IMR-90 (cell line): ENCODE measurements around the gene ZBTB4. TPM values are rescaled to one million over a fixed set of nuclear protein-coding genes. Genes with fewer than 3 reads are reported as not detected.

Experiments used
- ATAC-seq: fragments of 200-7000 bp; cut with Tn5 transposase; 2 replicates; pipeline ENCODE4 v1.9.1; 2020; ENCODE audit warnings: low read depth, mild to moderate bottlenecking, moderate library complexity
- BruUV-seq: library from RNA; stranded (reverse); fragments of 400-500 nt; replicated peaks from 2 replicates; lab custom pipeline; 2021; lab: Mats Ljungman, UMichigan
- CTCF ChIA-PET: fragments of 300-600 bp; formaldehyde crosslinking; extraction: SDS; loops from one replicate; lab custom pipeline; 2021; ENCODE audit warnings: antibody characterized with exemption; lab: Yijun Ruan, JAX
- POLR2A ChIA-PET: fragments of 300-600 bp; sonication (Branson Sonifier 250); formaldehyde crosslinking; loops from one replicate; lab custom pipeline; 2022; ENCODE audit warnings: antibody characterized with exemption; ENCODE audit not compliant: unreplicated experiment; lab: Charles Lee
- DNase-seq: peaks from one replicate; pipeline ENCODE4 v3.0.0; 2013
- H2AFZ ChIP-seq: replicated peaks from 2 replicates; pipeline ENCODE3; 2013; ENCODE audit warnings: low read length, mild to moderate bottlenecking; ENCODE audit not compliant: poor library complexity
- H2AK5ac ChIP-seq: 2 replicates; pipeline ENCODE4 v1.6.1; 2013; ENCODE audit warnings: low read depth, low read length, inconsistent platforms
- H2AK9ac ChIP-seq: replicated peaks from 2 replicates; pipeline ENCODE3; 2013; ENCODE audit warnings: mild to moderate bottlenecking, low read depth, low read length, moderate library complexity; ENCODE audit not compliant: poor library complexity
- H2BK120ac ChIP-seq: 2 replicates; pipeline ENCODE4 v1.6.1; 2013; ENCODE audit warnings: low read depth, low read length, inconsistent platforms
- H2BK15ac ChIP-seq: 3 replicates; pipeline ENCODE4 v1.6.1; 2013; ENCODE audit warnings: low read depth, low read length, inconsistent platforms
- H2BK20ac ChIP-seq: 2 replicates; pipeline ENCODE4 v1.6.1; 2013; ENCODE audit warnings: low read depth, mild to moderate bottlenecking, inconsistent platforms, low read length, moderate library complexity
- H2BK5ac ChIP-seq: 2 replicates; pipeline ENCODE4 v1.6.1; 2013; ENCODE audit warnings: mild to moderate bottlenecking, low read depth, low read length, inconsistent platforms; ENCODE audit not compliant: poor library complexity, severe bottlenecking
- H3K14ac ChIP-seq: replicated peaks from 2 replicates; pipeline ENCODE4 v1.6.1; 2013; ENCODE audit warnings: low read depth, low read length, inconsistent platforms
- H3K18ac ChIP-seq: 2 replicates; pipeline ENCODE4 v1.6.1; 2013; ENCODE audit warnings: low read depth, low read length, control low read depth
- H3K23ac ChIP-seq: 2 replicates; pipeline ENCODE4 v1.6.1; 2013; ENCODE audit warnings: low read depth, low read length, inconsistent platforms
- H3K27ac ChIP-seq: 2 replicates; pipeline ENCODE4 v1.5.1; 2013; ENCODE audit warnings: mild to moderate bottlenecking, control low read depth, low read length; ENCODE audit not compliant: insufficient read depth
- H3K27me3 ChIP-seq: 2 replicates; pipeline ENCODE4 v1.6.1; 2013; ENCODE audit warnings: low read length; ENCODE audit not compliant: control insufficient read depth, insufficient read depth
- H3K36me3 ChIP-seq: 2 replicates; pipeline ENCODE4 v1.6.1; 2013; ENCODE audit warnings: low read length, mixed read lengths; ENCODE audit not compliant: control insufficient read depth, insufficient read depth
- H3K4ac ChIP-seq: 2 replicates; pipeline ENCODE4 v1.6.1; 2013; ENCODE audit warnings: low read depth, low read length, inconsistent platforms
- H3K4me1 ChIP-seq: 2 replicates; pipeline ENCODE4 v1.6.1; 2013; ENCODE audit warnings: low read length, mixed read lengths; ENCODE audit not compliant: control insufficient read depth, insufficient read depth
- H3K4me2 ChIP-seq: 2 replicates; pipeline ENCODE4 v1.6.1; 2013; ENCODE audit warnings: low read depth, mild to moderate bottlenecking, control low read depth, low read length, moderate library complexity
- H3K4me3 ChIP-seq: 2 replicates; pipeline ENCODE4 v1.5.1; 2013; ENCODE audit warnings: low read depth, mild to moderate bottlenecking, control low read depth, low read length, moderate library complexity; ENCODE audit not compliant: insufficient read depth
- H3K56ac ChIP-seq: 2 replicates; pipeline ENCODE4 v1.6.1; 2013; ENCODE audit warnings: low read length, inconsistent platforms; ENCODE audit not compliant: insufficient read depth; ENCODE audit errors: extremely low read depth
- H3K79me1 ChIP-seq, 2 experiments: 2 replicates each; pipeline ENCODE4 v1.6.1; 2013; ENCODE audit warnings: low read length in 2 of 2, inconsistent platforms in 1 of 2, low read depth in 1 of 2
- H3K9ac ChIP-seq: 2 replicates; pipeline ENCODE4 v1.6.1; 2013; ENCODE audit warnings: low read depth, low read length, control low read depth
- H3K9me1 ChIP-seq: 2 replicates; pipeline ENCODE4 v1.6.1; 2013; ENCODE audit warnings: low read length, inconsistent platforms; ENCODE audit not compliant: insufficient read depth
- H3K9me3 ChIP-seq: 2 replicates; pipeline ENCODE4 v1.6.1; 2013; ENCODE audit warnings: low read length; ENCODE audit not compliant: control insufficient read depth, insufficient read depth
- H4K20me1 ChIP-seq: 2 replicates; pipeline ENCODE4 v1.6.1; 2013; ENCODE audit warnings: low read length, inconsistent platforms; ENCODE audit not compliant: insufficient read depth
- H4K5ac ChIP-seq: 2 replicates; pipeline ENCODE4 v1.6.1; 2013; ENCODE audit warnings: mild to moderate bottlenecking, low read depth, low read length, control low read depth
- H4K8ac ChIP-seq, 2 experiments: 2 replicates each; pipeline ENCODE4 v1.6.1; 2013; ENCODE audit warnings: low read depth in 2 of 2, low read length in 2 of 2, control low read depth in 1 of 2, inconsistent platforms in 1 of 2
- H4K91ac ChIP-seq: 2 replicates; pipeline ENCODE4 v1.6.1; 2013; ENCODE audit warnings: low read depth, low read length, inconsistent platforms; ENCODE audit not compliant: insufficient read depth
- MXI1 ChIP-seq: IDR thresholded peaks from 2 replicates; pipeline ENCODE4 v1.6.1; 2012; ENCODE audit warnings: low read depth, mild to moderate bottlenecking, low read length, moderate library complexity, borderline replicate concordance
- WGBS, 2 experiments: methylation state at CpG; one replicate each; pipeline versions ENCODE4 v1.1.5 to v1.1.7; 2013; ENCODE audit warnings: missing lambda C conversion rate in 2 of 2; ENCODE audit not compliant: insufficient read length in 1 of 2; ENCODE audit errors: extremely low coverage in 2 of 2; 5-methylcytosine and 5-hydroxymethylcytosine counted together
- dilution Hi-C: fragments of 300-500 bp; cut with HindIII; formaldehyde crosslinking; loops from one replicate; pipeline ENCODE4 v1.14.3; 2018; ENCODE audit warnings: low sequenced_read_pairs; ENCODE audit not compliant: unreplicated experiment
- in situ Hi-C: fragments of 300-500 bp; cut with MboI; formaldehyde crosslinking; loops from 3 replicates; pipeline ENCODE4 v1.14.3; 2019; ENCODE audit warnings: low sequenced_read_pairs, inconsistent platforms, mixed read lengths
- intact Hi-C: fragments of 100-400 bp; cut with micrococcal nuclease; formaldehyde crosslinking; loops from 2 replicates; pipeline ENCODE4 v1.10.0; 2022
- polyA plus RNA-seq, 3 experiments: library from polyadenylated mRNA; depleted of rRNA; stranded (reverse); fragments of >200 nt; gene quantifications; 2 replicates each; pipeline ENCODE4 v1.2.3, GENCODE V29; 2012; ENCODE audit warnings: low replicate concordance in 1 of 3
- total RNA-seq: library from RNA; depleted of rRNA; stranded (reverse); fragments of >200 nt; gene quantifications from 2 replicates; pipeline ENCODE4 v1.2.3, GENCODE V29; 2012
- TF ChIP-seq, protein P1 (sequence below): conservative IDR thresholded peaks from 2 replicates; pipeline ENCODE4 v1.5.1; 2012; ENCODE audit warnings: mild to moderate bottlenecking, low read depth, low read length, improper control_type of control experiment

The ZBTB4 gene
- total and polyA plus RNA-seq, 2 of the 4 experiments (the other 2 are of a cell fraction) = 6.3 to 20.3 TPM

DNA sequence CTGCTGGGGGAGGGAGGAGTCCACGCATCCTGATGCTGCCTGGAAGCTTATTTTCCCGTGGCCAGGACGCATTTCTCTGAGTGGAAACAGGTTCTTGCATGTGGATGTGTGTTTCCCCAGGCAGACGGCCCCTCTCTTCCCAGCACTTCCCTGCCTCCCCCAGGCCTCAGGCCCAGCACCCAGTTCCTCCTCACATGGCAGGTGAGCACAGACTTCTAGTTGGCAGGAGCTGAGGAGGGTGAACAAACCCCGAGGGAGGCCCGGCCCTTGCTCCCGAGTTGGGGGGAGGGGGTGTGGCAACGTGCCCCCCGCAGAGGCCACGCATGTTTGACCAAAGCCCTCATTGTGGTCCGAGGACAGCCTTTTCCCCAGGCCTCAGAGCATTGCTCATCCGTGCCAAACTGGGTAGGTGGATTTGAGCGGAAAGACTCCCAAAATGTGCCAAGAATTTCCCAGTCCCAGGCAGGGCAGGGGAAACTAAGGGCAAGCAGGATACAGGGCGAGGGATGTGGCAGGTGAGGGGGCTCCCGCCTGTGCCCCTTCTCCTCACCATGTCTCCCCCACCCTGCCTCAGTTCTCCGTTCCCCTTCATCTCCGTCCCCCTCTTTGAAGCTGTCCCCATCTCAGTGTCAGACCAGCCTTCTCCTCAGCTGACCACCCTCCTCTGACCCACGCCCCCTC lies 60.8 kb downstream of the ZBTB4 start:
- no peak overlapping the region for H4K91ac ChIP-seq

More for the DNA sequence above, 60.8 kb downstream of the ZBTB4 start:
- Histone ChIP-seq H2AFZ (no peak overlapping the region), H3K56ac (no peak overlapping the region), H2BK5ac (no peak overlapping the region), H2BK15ac (no peak overlapping the region), H2BK120ac (no peak overlapping the region), H2AK5ac (no peak overlapping the region), H3K9me1 (0 out of 2 replicates have a peak, but pooled peaks cover 4% of the 10 kb centered on the region), H3K18ac (no peak overlapping the region), H3K27ac (no peak overlapping the region), H3K4me1 (no peaks in the 10 kb centered on the region), H3K4me3 (no peak overlapping the region), H3K36me3 (peaks cover 24% of the 10 kb centered on the region), H3K9ac (no peak overlapping the region), H3K4me2 (no peak overlapping the region), H4K20me1 (peaks cover 7% of the 10 kb centered on the region; the same call in 1 of the 2 replicates), H3K79me1 (no peaks in the 10 kb centered on the region; a peak in 1 of 4 replicates), H3K23ac (no peak overlapping the region), H4K5ac (no peak overlapping the region), H3K4ac (no peak overlapping the region), H3K9me3 (no peaks in the 10 kb centered on the region), H2BK20ac (no peak overlapping the region), H2AK9ac (no peak overlapping the region), H4K8ac (no peak overlapping the region), H3K14ac (no peak overlapping the region), H3K27me3 (no peaks in the 10 kb centered on the region)
- TSS peak; percentile 60 for BruUV-seq
- intact Hi-C loops (no loop called here), dilution Hi-C loops (no loop called here), in situ Hi-C loops (no loop called here)
- WGBS, 2 experiments = 59% methylated on average over 4 of the region's 18 CpGs; no CpG with 5 or more reads in 1 of the 2 experiments
- DNase-seq (no peak), ATAC-seq (no peak)
- TF ChIP-seq, protein P1, sequence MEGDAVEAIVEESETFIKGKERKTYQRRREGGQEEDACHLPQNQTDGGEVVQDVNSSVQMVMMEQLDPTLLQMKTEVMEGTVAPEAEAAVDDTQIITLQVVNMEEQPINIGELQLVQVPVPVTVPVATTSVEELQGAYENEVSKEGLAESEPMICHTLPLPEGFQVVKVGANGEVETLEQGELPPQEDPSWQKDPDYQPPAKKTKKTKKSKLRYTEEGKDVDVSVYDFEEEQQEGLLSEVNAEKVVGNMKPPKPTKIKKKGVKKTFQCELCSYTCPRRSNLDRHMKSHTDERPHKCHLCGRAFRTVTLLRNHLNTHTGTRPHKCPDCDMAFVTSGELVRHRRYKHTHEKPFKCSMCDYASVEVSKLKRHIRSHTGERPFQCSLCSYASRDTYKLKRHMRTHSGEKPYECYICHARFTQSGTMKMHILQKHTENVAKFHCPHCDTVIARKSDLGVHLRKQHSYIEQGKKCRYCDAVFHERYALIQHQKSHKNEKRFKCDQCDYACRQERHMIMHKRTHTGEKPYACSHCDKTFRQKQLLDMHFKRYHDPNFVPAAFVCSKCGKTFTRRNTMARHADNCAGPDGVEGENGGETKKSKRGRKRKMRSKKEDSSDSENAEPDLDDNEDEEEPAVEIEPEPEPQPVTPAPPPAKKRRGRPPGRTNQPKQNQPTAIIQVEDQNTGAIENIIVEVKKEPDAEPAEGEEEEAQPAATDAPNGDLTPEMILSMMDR = no peak
- TF ChIP-seq MXI1 = no peak
- ChIA-PET POLR2A (no interaction called here), CTCF (no interaction called here)
